Nephron (organoid): ENCODE results near the gene DNAI4.
A peak's percentile ranks its signal among the peaks of the same experiment; 100 is the strongest.

Source experiments
- H3K27ac Mint-ChIP-seq, 3 experiments: 2 replicates each; pipeline ENCODE4 v1.8.0; 2020; ENCODE audit warnings: mixed read lengths in 3 of 3, mild to moderate bottlenecking in 2 of 3, moderate library complexity in 1 of 3
- H3K27me3 Mint-ChIP-seq: 2 replicates; pipeline ENCODE4 v1.8.0; 2021; ENCODE audit warnings: low read depth, mild to moderate bottlenecking, moderate library complexity, mixed read lengths
- H3K36me3 Mint-ChIP-seq: 2 replicates; pipeline ENCODE4 v1.8.0; 2020; ENCODE audit warnings: low read depth, mixed read lengths
- H3K4me1 Mint-ChIP-seq: 2 replicates; pipeline ENCODE4 v1.8.0; 2020; ENCODE audit warnings: mixed read lengths
- H3K4me3 Mint-ChIP-seq, 3 experiments: 2 replicates each; pipeline ENCODE4 v1.8.0; 2020; ENCODE audit warnings: mild to moderate bottlenecking in 3 of 3, mixed read lengths in 3 of 3, moderate library complexity in 2 of 3
- H3K9me3 Mint-ChIP-seq: 2 replicates; pipeline ENCODE4 v1.8.0; 2020; ENCODE audit warnings: mixed read lengths
- CTCF ChIP-seq, 3 experiments: fragments of 200-600 bp; sonication (generic); IDR thresholded peaks; one replicate each; pipeline ENCODE4 v1.5.0; 2021; ENCODE audit warnings: antibody characterized with exemption in 3 of 3; ENCODE audit not compliant: unreplicated experiment in 3 of 3

The DNAI4 gene

GRCh38 chr1:66940981-66941380 is 16.3 kb upstream of the DNAI4 start:
- no peak for TF ChIP-seq CTCF (IDR thresholded peaks at IDR 0.05; ENCODE audit: unreplicated experiment in 3 of 3)
- Mint-ChIP-seq H3K4me1 (no peaks in the 10 kb centered on the region), H3K27ac (no peak overlapping the region), H3K4me3 (no peak overlapping the region), H3K27me3 (no peaks in the 10 kb centered on the region), H3K36me3 (peaks cover 18% of the 10 kb centered on the region), H3K9me3 (no peaks in the 10 kb centered on the region)

GRCh38 chr1:66938613-66939012 is 14.0 kb upstream of the DNAI4 start:
- H3K4me1 Mint-ChIP-seq: no peaks in the 10 kb centered on the region

GRCh38 chr1:66937529-66938234 is 13.0 kb upstream of the DNAI4 start:
- TF ChIP-seq CTCF (IDR thresholded peaks at IDR 0.05; ENCODE audit: unreplicated experiment in 3 of 3): no peak
- no peak overlapping the region for H3K4me3 Mint-ChIP-seq
- H3K36me3 Mint-ChIP-seq: peaks cover 14% of the 10 kb centered on the region
- no peaks in the 10 kb centered on the region for H3K9me3 Mint-ChIP-seq
- H3K4me1 Mint-ChIP-seq: peaks cover 5% of the 10 kb centered on the region
- no peaks in the 10 kb centered on the region for H3K27me3 Mint-ChIP-seq
- H3K27ac Mint-ChIP-seq: no peak overlapping the region

More at GRCh38 chr1:66938613-66939012, 14.0 kb upstream of the DNAI4 start:
- no peaks in the 10 kb centered on the region for H3K27me3 Mint-ChIP-seq
- peaks cover 17% of the 10 kb centered on the region for H3K36me3 Mint-ChIP-seq
- H3K9me3 Mint-ChIP-seq: no peaks in the 10 kb centered on the region
- H3K4me3 Mint-ChIP-seq: no peak overlapping the region
- no peak overlapping the region for H3K27ac Mint-ChIP-seq
- no peak for TF ChIP-seq CTCF (IDR thresholded peaks at IDR 0.05; ENCODE audit: unreplicated experiment in 3 of 3)

- no peak overlapping the region for H3K4me3 Mint-ChIP-seq
- H3K36me3 Mint-ChIP-seq: no peaks in the 10 kb centered on the region
- no peaks in the 10 kb centered on the region for H3K27me3 Mint-ChIP-seq
- H3K4me1 Mint-ChIP-seq: peaks cover 29% of the 10 kb centered on the region
- TF ChIP-seq CTCF (IDR thresholded peaks at IDR 0.05; ENCODE audit: unreplicated experiment in 3 of 3): no peak
- no peaks in the 10 kb centered on the region for H3K9me3 Mint-ChIP-seq
- H3K27ac Mint-ChIP-seq: no peak overlapping the region
These were observed 9.4 kb upstream of the DNAI4 start for GRCh38 chr1:66933887-66934700.

- Mint-ChIP-seq H3K27me3 (no peaks in the 10 kb centered on the region), H3K36me3 (no peaks in the 10 kb centered on the region), H3K9me3 (no peaks in the 10 kb centered on the region), H3K4me3 (peak overlapping the region; percentile 38 to 76 (median 39)), H3K4me1 (peaks cover 29% of the 10 kb centered on the region), H3K27ac (peak overlapping the region in 1 of 3 experiments; percentile 4)
- no peak for TF ChIP-seq CTCF (IDR thresholded peaks at IDR 0.05; ENCODE audit: unreplicated experiment in 3 of 3)
These were observed 7.6 kb upstream of the DNAI4 start for GRCh38 chr1:66932291-66932690.
